Progenitor cell of endocrine pancreas (in vitro differentiated cells): ENCODE measurements around the gene IL17REL. TPM values are rescaled to one million over a fixed set of nuclear protein-coding genes. Genes with fewer than 3 reads are reported as not detected.

Source experiments
- DNase-seq: peaks from one replicate; pipeline ENCODE4 v3.0.0; 2021; ENCODE audit warnings: low spot score; ENCODE audit not compliant: unreplicated experiment
- H3K27ac Mint-ChIP-seq: 2 replicates; pipeline ENCODE4 v1.8.0; 2021; ENCODE audit warnings: mild to moderate bottlenecking, moderate library complexity, mixed read lengths
- H3K27me3 Mint-ChIP-seq: 2 replicates; pipeline ENCODE4 v1.8.0; 2021; ENCODE audit warnings: mixed read lengths
- H3K36me3 Mint-ChIP-seq: 2 replicates; pipeline ENCODE4 v1.8.0; 2022; ENCODE audit warnings: mixed read lengths; ENCODE audit not compliant: insufficient read depth
- H3K4me1 Mint-ChIP-seq: 2 replicates; pipeline ENCODE4 v1.8.0; 2021; ENCODE audit warnings: low read depth, mixed read lengths
- H3K4me3 Mint-ChIP-seq: 2 replicates; pipeline ENCODE4 v1.8.0; 2021; ENCODE audit warnings: low read depth, mild to moderate bottlenecking, moderate library complexity, mixed read lengths
- H3K9me3 Mint-ChIP-seq: 2 replicates; pipeline ENCODE4 v1.8.0; 2021; ENCODE audit warnings: low read depth, mixed read lengths
- CTCF ChIP-seq: fragments of 200-600 bp; sonication (generic); IDR thresholded peaks from one replicate; pipeline ENCODE4 v1.5.0; 2021; ENCODE audit warnings: antibody characterized with exemption, mild to moderate bottlenecking; ENCODE audit not compliant: unreplicated experiment
- total RNA-seq: library from RNA; stranded (reverse); gene quantifications from 2 replicates; pipeline ENCODE4 v1.2.1, GENCODE V29; 2021

Gene IL17REL
- total RNA-seq, 1 donor from 2014 or later = 0.10 TPM

DNA sequence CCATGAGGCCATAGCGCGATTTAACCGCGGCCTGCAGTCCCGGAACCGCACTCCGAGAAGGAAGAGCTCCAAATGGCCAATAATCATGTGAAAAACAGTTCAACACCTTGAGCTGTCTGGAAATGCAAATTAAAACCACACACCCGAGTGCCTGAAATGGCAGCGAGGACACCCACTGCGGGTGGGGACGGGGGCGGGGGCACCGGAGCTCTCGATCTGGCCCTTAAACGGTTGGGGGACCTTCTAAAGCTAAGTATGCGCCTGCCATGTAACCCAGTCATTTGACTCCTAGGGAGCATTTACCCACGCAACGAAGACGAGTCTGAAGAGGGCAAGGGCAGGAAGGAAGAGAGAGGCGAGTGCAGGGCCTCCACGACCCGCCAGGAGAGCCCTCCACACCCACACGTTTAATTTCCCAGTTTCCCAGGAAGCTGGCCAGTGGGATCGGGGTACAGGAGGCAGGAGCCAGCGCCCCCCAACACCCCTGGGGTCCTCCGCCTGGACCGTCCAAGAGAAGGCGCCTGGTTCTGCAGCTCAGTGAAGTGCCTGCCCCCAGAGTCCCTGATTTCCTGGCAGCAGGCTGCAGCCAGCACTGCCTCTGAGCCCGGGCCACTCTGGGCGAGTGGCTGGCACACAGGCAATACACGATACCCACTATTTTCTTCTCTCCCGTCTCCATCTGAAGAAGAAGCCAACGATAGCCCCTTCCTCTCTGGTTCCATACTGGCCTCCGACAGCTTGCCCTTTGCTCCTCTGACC lies 43.8 kb upstream of the IL17REL start:
- peaks cover 25% of the 10 kb centered on the region for H3K4me1 Mint-ChIP-seq
- no peak for DNase-seq
- no peak overlapping the region for H3K27ac Mint-ChIP-seq
- H3K27me3 Mint-ChIP-seq = peaks cover 9% of the 10 kb centered on the region
- no peak for TF ChIP-seq CTCF
- no peak overlapping the region for H3K4me3 Mint-ChIP-seq
- H3K36me3 Mint-ChIP-seq = no peaks in the 10 kb centered on the region
- peaks cover 10% of the 10 kb centered on the region for H3K9me3 Mint-ChIP-seq

DNA sequence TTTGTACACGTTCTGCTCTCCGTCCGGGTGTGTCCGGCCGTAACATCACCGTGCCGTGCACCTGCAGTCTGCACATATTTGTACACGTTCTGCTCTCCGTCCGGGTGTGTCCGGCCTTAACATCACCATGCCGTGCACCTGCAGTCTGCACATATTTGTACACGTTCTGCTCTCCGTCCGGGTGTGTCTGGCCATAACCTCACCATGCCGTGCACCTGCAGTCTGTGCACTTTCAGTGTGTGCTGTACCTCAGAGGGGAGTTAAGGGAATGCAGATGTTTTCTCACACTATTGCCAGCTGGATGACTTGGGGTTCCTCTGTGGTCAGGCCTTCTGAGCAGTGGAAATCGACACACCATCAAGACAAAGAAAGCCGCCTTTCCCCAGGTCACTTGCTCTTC lies 41.3 kb upstream of the IL17REL start:
- Mint-ChIP-seq H3K27me3 (peaks cover 10% of the 10 kb centered on the region), H3K27ac (no peak overlapping the region), H3K4me1 (peaks cover under 1% of the 10 kb centered on the region), H3K4me3 (no peak overlapping the region), H3K36me3 (no peaks in the 10 kb centered on the region), H3K9me3 (peaks cover 10% of the 10 kb centered on the region)
- no peak for TF ChIP-seq CTCF
- no peak for DNase-seq

GRCh38 chr22:50051930-50052329 lies 39.4 kb upstream of the IL17REL start:
- peaks cover 10% of the 10 kb centered on the region for H3K27me3 Mint-ChIP-seq

DNA sequence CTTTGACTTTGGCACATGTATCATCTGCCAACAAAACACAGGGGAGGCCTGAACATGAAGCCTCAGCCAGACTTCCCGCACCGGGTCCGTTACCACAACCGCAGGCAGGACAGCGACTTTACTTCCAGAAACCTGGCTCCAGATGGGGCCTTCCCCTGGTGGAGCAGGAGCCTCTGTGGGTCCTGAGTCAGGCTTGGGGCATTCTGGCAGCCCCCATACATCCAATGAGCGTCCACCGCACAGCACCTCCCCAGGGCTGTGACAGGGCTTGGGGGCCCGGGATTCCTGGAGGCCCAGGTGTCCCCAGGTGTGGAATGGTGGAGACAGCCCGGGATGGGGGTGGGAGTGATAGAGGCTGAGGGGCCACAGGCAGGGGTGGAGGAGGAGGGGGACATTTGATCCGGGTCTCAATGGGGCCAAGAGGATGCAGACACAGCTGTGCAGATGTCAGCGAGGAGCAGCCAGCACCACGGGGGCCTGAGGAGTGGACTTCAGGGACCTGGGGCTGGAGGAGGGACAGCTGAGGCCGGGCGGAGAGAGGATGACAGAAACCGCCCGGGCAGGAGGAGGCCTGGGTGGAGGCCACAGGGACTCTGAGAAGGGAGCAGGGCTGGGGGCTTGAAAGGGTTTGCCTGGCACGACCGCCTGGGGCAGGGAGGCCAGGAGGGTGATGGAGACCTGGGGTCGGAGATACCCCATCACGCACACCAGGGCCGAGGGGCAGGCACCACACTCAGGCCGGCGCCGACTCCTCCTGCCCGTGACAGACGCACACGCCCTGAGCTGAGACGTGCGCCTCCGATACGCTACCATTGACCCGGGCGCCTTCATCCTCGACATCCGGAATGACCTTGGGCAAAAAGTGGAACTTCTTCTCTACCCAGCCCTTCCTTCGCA lies 37.0 kb upstream of the IL17REL start:
- Mint-ChIP-seq H3K4me3 (no peak overlapping the region), H3K9me3 (peaks cover 10% of the 10 kb centered on the region)
- TF ChIP-seq CTCF = no peak

More at GRCh38 chr22:50051930-50052329, 39.4 kb upstream of the IL17REL start:
- no peak for TF ChIP-seq CTCF
- Mint-ChIP-seq H3K27ac (no peak overlapping the region), H3K9me3 (peaks cover 10% of the 10 kb centered on the region), H3K4me1 (no peaks in the 10 kb centered on the region), H3K4me3 (no peak overlapping the region), H3K36me3 (no peaks in the 10 kb centered on the region)
- no peak for DNase-seq

DNA sequence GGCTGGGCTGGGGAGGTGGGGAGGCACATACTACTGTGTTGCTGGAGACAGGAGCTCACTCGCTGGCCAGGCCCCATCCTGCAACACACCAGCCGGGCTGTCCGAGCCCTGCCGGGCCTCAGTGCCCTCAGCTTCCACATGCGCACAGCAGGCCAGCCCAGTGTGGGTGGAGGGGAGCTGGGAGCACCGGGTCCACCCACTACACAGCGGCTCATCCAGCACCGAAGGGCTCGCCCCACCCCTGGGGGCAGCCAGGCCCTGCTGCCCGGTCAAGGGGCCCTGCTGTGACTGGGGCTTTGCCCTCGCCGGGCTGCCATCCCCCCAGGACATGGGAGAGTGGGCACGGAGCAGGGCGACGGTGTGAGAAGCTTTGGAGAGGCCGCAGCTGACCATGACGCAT lies 36.3 kb upstream of the IL17REL start:
- no peak for DNase-seq
- Mint-ChIP-seq H3K4me3 (no peak overlapping the region), H3K9me3 (peaks cover 8% of the 10 kb centered on the region), H3K27ac (no peak overlapping the region), H3K36me3 (no peaks in the 10 kb centered on the region), H3K4me1 (no peaks in the 10 kb centered on the region), H3K27me3 (peaks cover 8% of the 10 kb centered on the region)
- TF ChIP-seq CTCF = no peak

More for the DNA sequence above, 37.0 kb upstream of the IL17REL start:
- Mint-ChIP-seq H3K27ac (no peak overlapping the region), H3K27me3 (peaks cover 10% of the 10 kb centered on the region), H3K4me1 (no peaks in the 10 kb centered on the region), H3K36me3 (no peaks in the 10 kb centered on the region)
- no peak for DNase-seq
